Measurements from ENCODE around the gene ATG9B. TPM values are rescaled to one million over a fixed set of nuclear protein-coding genes. Genes with fewer than 3 reads are reported as not detected.

Gene ATG9B
- total and polyA plus RNA-seq, 2 of the 13 experiments (the other 11 are each of a cell fraction or from before 2014, with no cell fraction given), result 0.24 TPM; not detected in 1

GRCh38 chr7:151056283-151056665 is 32.0 kb upstream of the ATG9B start (continued):
- TF ChIP-seq SMAD3 (CRISPR knock-in tag; IDR thresholded peaks at IDR 0.05), result no peak
- no peak for TF ChIP-seq NKX3-1 (CRISPR knock-in tag; IDR thresholded peaks at IDR 0.05)
- TF ChIP-seq GMEB2 (CRISPR knock-in tag; IDR thresholded peaks at IDR 0.05; ENCODE audit: low read depth), result no peak
- no peak for TF ChIP-seq NFE2L1 (CRISPR knock-in tag; IDR thresholded peaks at IDR 0.05; ENCODE audit: borderline replicate concordance)
- no peak for TF ChIP-seq FUBP1 (CRISPR knock-in tag; IDR thresholded peaks at IDR 0.05; ENCODE audit: borderline replicate concordance)
- no peak for TF ChIP-seq ZNF652 (CRISPR knock-in tag; IDR thresholded peaks at IDR 0.05; ENCODE audit: borderline replicate concordance, low read depth)
- no peak for TF ChIP-seq SOX5 (CRISPR knock-in tag; IDR thresholded peaks at IDR 0.05; ENCODE audit: borderline replicate concordance)

- Histone ChIP-seq H3K27ac (ENCODE audit: extremely low read length, insufficient read depth, low read length) (no peak overlapping the region), H3K9ac (ENCODE audit: insufficient read depth, low read depth, low read length) (no peak overlapping the region), H4K20me1 (ENCODE audit: insufficient read depth, low read length) (no peaks in the 10 kb centered on the region), H3K27me3 (ENCODE audit: control insufficient read depth in 1 of 2, insufficient read depth in 2 of 2, low read length in 2 of 2) (peaks cover 1 to 12% of the 10 kb centered on the region in 2 experiments; a peak in 2 of 5 replicates), H3K9me3 (ENCODE audit: low read length) (no peaks in the 10 kb centered on the region), H3K36me3 (replicated peaks in 1 of 2; ENCODE audit: control insufficient read depth in 1 of 2, insufficient read depth in 2 of 2, low read length in 2 of 2) (0 out of 5 replicates have a peak, but pooled peaks cover 0 to 2% of the 10 kb centered on the region in 2 experiments), H3K79me2 (ENCODE audit: insufficient read depth, low read length) (no peaks in the 10 kb centered on the region), H3K4me1 (ENCODE audit: insufficient read depth, low read length) (peaks cover 19% of the 10 kb centered on the region), H2AFZ (ENCODE audit: low read length) (no peak overlapping the region), H3K4me2 (ENCODE audit: low read depth, low read length) (no peak overlapping the region), H3K4me3 (replicated peaks in 1 of 3; ENCODE audit: insufficient read depth in 1 of 3, low read depth in 2 of 3, low read length in 3 of 3) (no peak overlapping the region)
- WGBS (ENCODE audit: low lambda C conversion rate), result 97% methylated on average over 5 of the region's 8 CpGs
- DNase-seq (ENCODE audit: low spot score) (no peak), FAIRE-seq (no peak), ATAC-seq (no peak)
- in situ Hi-C loops (cut with HindIII; ENCODE audit: extremely low pct_ligation_motif_present, low pct_unique_long_range_greater_than_20kb), result no loop called here
- intact Hi-C loops (cut with micrococcal nuclease; ENCODE audit: unreplicated experiment), result no loop called here
- BruUV-seq (replicated peaks), result no TSS peak
- CTCF ChIA-PET (ENCODE audit: low intra/inter-chr PET ratio, low total read pairs), result no interaction called here
- POLR2A ChIA-PET, result no interaction called here
- no peak for TF ChIP-seq ZNF792 (CRISPR knock-in tag; IDR thresholded peaks at IDR 0.05)
- no peak for TF ChIP-seq NFE2L2 (IDR thresholded peaks at IDR 0.05; ENCODE audit: low read length)
- TF ChIP-seq MAFG (CRISPR knock-in tag; IDR thresholded peaks at IDR 0.05), result no peak
- TF ChIP-seq HHEX (CRISPR knock-in tag; IDR thresholded peaks at IDR 0.05), result no peak
- TF ChIP-seq PRDM10 (CRISPR knock-in tag; IDR thresholded peaks at IDR 0.05; ENCODE audit: low read depth), result no peak
- TF ChIP-seq ZZZ3 (CRISPR knock-in tag; IDR thresholded peaks at IDR 0.05; ENCODE audit: borderline replicate concordance), result no peak
- TF ChIP-seq ZNF30 (CRISPR knock-in tag; IDR thresholded peaks at IDR 0.05), result no peak
- TF ChIP-seq ZNF547 (CRISPR knock-in tag; IDR thresholded peaks at IDR 0.05), result no peak
- no peak for TF ChIP-seq HNRNPH1 (optimal IDR thresholded peaks at IDR 0.05; ENCODE audit: low read depth, low read length)
- TF ChIP-seq FOXJ3 (CRISPR knock-in tag; IDR thresholded peaks at IDR 0.05; ENCODE audit: borderline replicate concordance), result no peak
- TF ChIP-seq RBFOX2 (IDR thresholded peaks at IDR 0.05; ENCODE audit: low read depth, low read length), result no peak
Measured at GRCh38 chr7:151053751-151054150, 29.5 kb upstream of the ATG9B start.
